ENCODE measurements around the gene KTI12.
A peak's percentile ranks its signal among the peaks of the same experiment; 100 is the strongest.
"Not testable (repeated sequence)": the region's sequence is repeated elsewhere in the genome, so short reads cannot be mapped to it uniquely, and the experiment has no call there.

Gene KTI12

GRCh38 chr1:52037909-52038308 is 4.3 kb upstream of the KTI12 start:
- DNase-seq: no peak

- peak; percentile 76 for DNase-seq
Observed at GRCh38 chr1:52037402-52037814, 3.8 kb upstream of the KTI12 start.

- no peak for DNase-seq
Observed at GRCh38 chr1:52034050-52034384, 407 bp upstream of the KTI12 start.

GRCh38 chr1:52032785-52033131 is 852 bp downstream of the KTI12 start:
- no peak for DNase-seq

GRCh38 chr1:52032124-52032784 is 1.4 kb downstream of the KTI12 start:
- no peak for DNase-seq

- DNase-seq: not testable (repeated sequence)
Observed at GRCh38 chr1:52028839-52029238, 4.8 kb downstream of the KTI12 start.

- DNase-seq: no peak
Observed at GRCh38 chr1:52028328-52028727, 5.3 kb downstream of the KTI12 start.

GRCh38 chr1:52026278-52026677 is 7.3 kb downstream of the KTI12 start:
- DNase-seq: no peak

GRCh38 chr1:52022133-52022532 is 11.5 kb downstream of the KTI12 start:
- no peak for DNase-seq

- DNase-seq: no peak
Observed at GRCh38 chr1:52008071-52008809, 25.4 kb downstream of the KTI12 start.

GRCh38 chr1:52007215-52008002 is 26.2 kb downstream of the KTI12 start:
- DNase-seq: no peak

- not testable (repeated sequence) for DNase-seq
Observed at GRCh38 chr1:52006081-52006553, 27.5 kb downstream of the KTI12 start.

GRCh38 chr1:52005548-52005947 is 28.1 kb downstream of the KTI12 start:
- DNase-seq: not testable (repeated sequence)

- DNase-seq: no peak
Observed at GRCh38 chr1:52003877-52004276, 29.7 kb downstream of the KTI12 start.

GRCh38 chr1:52002038-52002917 is 31.3 kb downstream of the KTI12 start:
- peak; percentile 86 for DNase-seq

GRCh38 chr1:51998701-51999100 is 34.9 kb downstream of the KTI12 start:
- no peak for DNase-seq

GRCh38 chr1:51997974-51998382 is 35.6 kb downstream of the KTI12 start:
- no peak for DNase-seq

- peak; percentile 65 for DNase-seq
Observed at GRCh38 chr1:51990478-51990965, 43.1 kb downstream of the KTI12 start, which contains the start of gene RAB3B. Gene RAB3B, minus strand, starts transcription at chr1:51990700. Its CDS starts 13,583 bp downstream, at chr1:51977117.

GRCh38 chr1:51989582-51990477 is 43.8 kb downstream of the KTI12 start:
- no peak for DNase-seq

GRCh38 chr1:51988254-51988653 is 45.4 kb downstream of the KTI12 start:
- DNase-seq: no peak

- no peak for DNase-seq
Observed at GRCh38 chr1:51986718-51987117, 46.9 kb downstream of the KTI12 start.
